ENCODE measurements around the gene COA6.

The COA6 gene

DNA sequence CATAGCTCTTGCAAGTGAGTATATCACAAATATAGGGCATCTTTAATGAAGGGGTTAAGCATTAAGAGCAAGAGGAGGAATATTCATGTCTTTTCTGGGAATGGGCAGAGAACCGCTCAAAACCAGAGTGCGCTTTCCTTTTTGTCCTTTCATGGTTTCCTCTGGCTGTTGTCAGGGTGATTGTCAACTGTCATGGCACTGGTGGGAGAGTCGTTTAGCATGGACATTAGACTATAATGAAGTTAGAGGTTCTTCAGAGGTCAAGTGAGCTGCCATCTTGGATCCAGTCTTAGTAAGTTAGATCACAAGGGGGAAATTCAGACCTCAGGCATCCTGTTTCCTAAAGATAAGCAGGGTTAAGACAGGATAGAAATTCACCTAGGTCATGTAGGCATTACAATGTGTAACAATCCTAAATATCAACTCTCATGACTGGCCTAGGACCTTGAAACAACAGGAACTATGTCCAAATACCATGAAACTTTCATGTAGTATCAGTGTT is 12.1 kb upstream of the COA6 start:
- Histone ChIP-seq H3K27ac (no peak overlapping the region), H3K4me3 (ENCODE audit: low read depth, low read length) (no peak overlapping the region), H3K27me3 (ENCODE audit: insufficient read depth, low read depth, severe bottlenecking) (peaks cover 3% of the 10 kb centered on the region), H3K36me3 (no peaks in the 10 kb centered on the region), H3K9me3 (ENCODE audit: severe bottlenecking) (no peaks in the 10 kb centered on the region)
- no peak for DNase-seq
- TF ChIP-seq, protein P1, sequence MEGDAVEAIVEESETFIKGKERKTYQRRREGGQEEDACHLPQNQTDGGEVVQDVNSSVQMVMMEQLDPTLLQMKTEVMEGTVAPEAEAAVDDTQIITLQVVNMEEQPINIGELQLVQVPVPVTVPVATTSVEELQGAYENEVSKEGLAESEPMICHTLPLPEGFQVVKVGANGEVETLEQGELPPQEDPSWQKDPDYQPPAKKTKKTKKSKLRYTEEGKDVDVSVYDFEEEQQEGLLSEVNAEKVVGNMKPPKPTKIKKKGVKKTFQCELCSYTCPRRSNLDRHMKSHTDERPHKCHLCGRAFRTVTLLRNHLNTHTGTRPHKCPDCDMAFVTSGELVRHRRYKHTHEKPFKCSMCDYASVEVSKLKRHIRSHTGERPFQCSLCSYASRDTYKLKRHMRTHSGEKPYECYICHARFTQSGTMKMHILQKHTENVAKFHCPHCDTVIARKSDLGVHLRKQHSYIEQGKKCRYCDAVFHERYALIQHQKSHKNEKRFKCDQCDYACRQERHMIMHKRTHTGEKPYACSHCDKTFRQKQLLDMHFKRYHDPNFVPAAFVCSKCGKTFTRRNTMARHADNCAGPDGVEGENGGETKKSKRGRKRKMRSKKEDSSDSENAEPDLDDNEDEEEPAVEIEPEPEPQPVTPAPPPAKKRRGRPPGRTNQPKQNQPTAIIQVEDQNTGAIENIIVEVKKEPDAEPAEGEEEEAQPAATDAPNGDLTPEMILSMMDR (IDR thresholded peaks at IDR 0.05; ENCODE audit: low read depth, low read length) = no peak

DNA sequence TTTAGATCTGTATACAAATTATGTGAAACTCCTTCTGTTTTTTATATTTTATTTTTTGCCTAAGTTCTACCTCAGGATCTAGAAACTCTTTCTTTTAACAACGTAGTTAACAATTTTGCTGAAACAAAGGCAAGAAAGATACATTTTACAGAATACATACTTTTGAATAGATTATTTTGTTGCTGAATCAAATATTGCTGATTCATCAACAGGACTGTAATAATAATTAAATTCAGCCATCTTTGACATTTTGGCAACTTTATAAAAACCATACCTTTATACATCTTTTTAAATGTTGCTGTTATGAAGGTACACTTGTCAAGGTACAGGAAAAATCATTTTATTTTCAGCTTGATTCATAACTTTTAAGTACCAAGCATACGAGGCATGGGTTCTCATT is 10.7 kb upstream of the COA6 start:
- Histone ChIP-seq H3K36me3 (no peaks in the 10 kb centered on the region), H3K27ac (no peak overlapping the region), H3K4me3 (ENCODE audit: low read depth, low read length) (no peak overlapping the region), H3K27me3 (ENCODE audit: insufficient read depth, low read depth, severe bottlenecking) (peaks cover 3% of the 10 kb centered on the region), H3K9me3 (ENCODE audit: severe bottlenecking) (peaks cover 2% of the 10 kb centered on the region)
- TF ChIP-seq, protein P1 (IDR thresholded peaks at IDR 0.05; ENCODE audit: low read depth, low read length) = no peak
- DNase-seq = no peak

DNA sequence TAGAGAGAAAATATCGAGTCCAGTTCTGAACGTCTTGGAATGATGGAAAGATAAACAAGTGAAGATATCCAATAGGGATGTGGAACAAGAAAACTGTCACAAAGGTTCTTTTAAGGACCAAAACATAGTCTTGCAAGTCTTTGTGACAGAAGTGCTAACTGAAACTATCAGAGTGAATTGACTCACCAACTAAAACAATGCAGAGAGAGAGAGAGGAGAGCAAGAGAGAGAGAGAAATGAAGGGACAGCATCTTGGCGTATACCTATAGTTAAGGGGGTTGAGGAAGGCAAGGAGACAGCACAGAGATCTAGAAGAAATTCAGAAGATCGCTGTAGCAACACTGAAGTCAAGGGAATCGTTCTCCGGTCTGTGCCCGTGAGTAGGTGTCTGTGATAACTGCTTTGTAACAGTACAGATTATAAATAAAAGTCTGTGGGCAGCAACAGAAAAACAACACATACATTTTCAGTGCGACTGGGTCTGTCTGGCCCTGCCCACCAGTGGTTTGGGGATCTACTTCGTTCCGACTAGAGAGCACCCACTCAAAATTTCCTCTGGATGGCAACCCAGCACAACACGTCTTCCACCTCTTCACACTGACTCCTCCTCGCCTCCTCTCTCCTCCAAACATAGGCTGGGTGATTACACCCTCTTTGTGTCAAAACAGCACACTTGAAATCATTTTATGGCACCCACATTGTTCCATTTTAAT is 4.8 kb upstream of the COA6 start:
- DNase-seq = no peak
- Histone ChIP-seq H3K27ac (no peak overlapping the region), H3K4me3 (ENCODE audit: low read depth, low read length) (no peak overlapping the region), H3K9me3 (ENCODE audit: severe bottlenecking) (peaks cover 4% of the 10 kb centered on the region), H3K36me3 (no peaks in the 10 kb centered on the region), H3K27me3 (ENCODE audit: insufficient read depth, low read depth, severe bottlenecking) (peaks cover 3% of the 10 kb centered on the region)
- TF ChIP-seq, protein P1 (IDR thresholded peaks at IDR 0.05; ENCODE audit: low read depth, low read length) = no peak

DNA sequence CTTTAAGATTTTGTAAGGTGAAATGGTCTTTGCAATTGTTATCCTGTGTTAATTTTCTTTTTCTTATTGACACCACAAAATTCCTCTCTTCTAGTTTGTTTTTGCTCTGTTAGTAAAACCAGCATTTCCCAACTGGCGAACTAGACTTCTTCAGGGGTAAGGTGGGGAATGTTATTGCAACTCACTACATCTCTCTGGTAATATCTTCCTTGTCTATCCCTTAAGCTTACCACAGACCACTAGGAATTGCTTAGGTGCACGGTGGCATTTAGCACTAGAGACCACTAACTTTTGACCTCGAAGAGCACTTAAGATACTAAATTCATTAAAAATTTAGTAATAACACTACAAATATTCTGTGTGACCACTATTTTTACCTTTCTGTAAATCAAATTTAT is 4.2 kb upstream of the COA6 start:
- Histone ChIP-seq H3K27me3 (ENCODE audit: insufficient read depth, low read depth, severe bottlenecking) (peaks cover 3% of the 10 kb centered on the region), H3K27ac (no peak overlapping the region), H3K36me3 (no peaks in the 10 kb centered on the region), H3K9me3 (ENCODE audit: severe bottlenecking) (peaks cover 4% of the 10 kb centered on the region), H3K4me3 (ENCODE audit: low read depth, low read length) (no peak overlapping the region)
- TF ChIP-seq, protein P1 (IDR thresholded peaks at IDR 0.05; ENCODE audit: low read depth, low read length) = no peak
- DNase-seq = no peak

DNA sequence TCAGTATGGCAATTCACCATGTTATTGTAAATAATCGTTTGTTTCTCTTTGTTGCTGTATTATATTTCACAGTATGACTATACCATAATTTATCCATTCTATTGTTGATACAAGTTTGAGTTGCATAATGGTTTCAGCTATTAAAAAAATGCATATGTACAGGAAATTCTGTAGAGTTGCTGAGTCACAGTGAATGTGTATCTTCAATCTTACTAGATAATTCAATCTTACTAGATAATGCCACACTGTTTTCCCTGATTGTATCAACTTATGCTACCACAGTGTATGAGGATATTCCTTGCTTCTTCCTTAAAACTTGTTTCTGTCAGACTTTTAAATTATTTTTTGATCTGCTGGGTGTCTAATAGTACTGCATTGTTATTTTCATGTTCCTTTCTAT is 3.5 kb upstream of the COA6 start:
- Histone ChIP-seq H3K27me3 (ENCODE audit: insufficient read depth, low read depth, severe bottlenecking) (peaks cover 3% of the 10 kb centered on the region), H3K27ac (no peak overlapping the region), H3K36me3 (peaks cover 4% of the 10 kb centered on the region), H3K4me3 (ENCODE audit: low read depth, low read length) (no peak overlapping the region), H3K9me3 (ENCODE audit: severe bottlenecking) (peaks cover 4% of the 10 kb centered on the region)
- TF ChIP-seq, protein P1 (IDR thresholded peaks at IDR 0.05; ENCODE audit: low read depth, low read length) = no peak
- DNase-seq = no peak

DNA sequence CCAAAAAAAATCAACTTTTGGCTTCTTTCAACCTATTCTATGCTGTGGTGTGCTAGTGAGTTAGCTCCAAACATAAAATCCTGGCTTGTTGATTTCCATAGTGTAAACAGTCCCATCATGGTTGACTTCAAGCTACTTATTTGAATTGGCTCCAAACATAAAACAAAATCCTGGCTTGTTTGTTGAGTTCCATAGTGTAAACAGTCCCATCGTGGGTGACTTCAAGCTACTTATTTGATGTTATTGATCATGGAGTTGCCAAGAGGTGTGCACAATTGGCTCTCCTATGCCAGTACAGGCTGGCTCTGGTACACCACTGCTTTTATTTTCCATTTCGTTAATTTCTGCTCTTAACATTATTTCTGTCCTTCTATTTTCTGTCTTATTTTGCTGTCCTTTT is 1.8 kb upstream of the COA6 start:
- no peaks in the 10 kb centered on the region for H3K27me3 ChIP-seq (ENCODE audit: insufficient read depth, low read depth, severe bottlenecking)
- H3K27ac ChIP-seq = no peak overlapping the region
- H3K36me3 ChIP-seq = peaks cover 19% of the 10 kb centered on the region
- no peak overlapping the region for H3K4me3 ChIP-seq (ENCODE audit: low read depth, low read length)
- DNase-seq = no peak
- H3K9me3 ChIP-seq (ENCODE audit: severe bottlenecking) = peaks cover 4% of the 10 kb centered on the region
- TF ChIP-seq, protein P1 (IDR thresholded peaks at IDR 0.05; ENCODE audit: low read depth, low read length) = no peak

Measured in WERI-Rb-1 (cell line).